ENCODE data around the gene TNS1. TPM values are rescaled to one million over a fixed set of nuclear protein-coding genes. Genes with fewer than 3 reads are reported as not detected.

The TNS1 gene
- total RNA-seq, 1 donor, result 48.9 TPM

- H3K36me3 ChIP-seq (ENCODE audit: insufficient read depth, low read length), result peaks cover 4% of the 10 kb centered on the region
- H3K79me2 ChIP-seq (ENCODE audit: insufficient read depth, low read length), result peaks cover 74% of the 10 kb centered on the region
- peak overlapping the region; percentile 16 for H3K4me2 ChIP-seq (ENCODE audit: insufficient read depth, low read length)
- H3K9me3 ChIP-seq (ENCODE audit: low read depth, low read length), result no peaks in the 10 kb centered on the region
- no peak overlapping the region for H3K27ac ChIP-seq (ENCODE audit: low read depth, low read length)
- H4K20me1 ChIP-seq (ENCODE audit: insufficient read depth, low read length), result peaks cover 48% of the 10 kb centered on the region
- H3K4me3 ChIP-seq (ENCODE audit: insufficient read depth, low read length), result no peak overlapping the region
- peaks cover 90% of the 10 kb centered on the region for H3K4me1 ChIP-seq (ENCODE audit: insufficient read depth, low read length)
- H3K27me3 ChIP-seq (ENCODE audit: insufficient read depth, low read length), result no peaks in the 10 kb centered on the region
- TF ChIP-seq CTCF (IDR thresholded peaks at IDR 0.05; ENCODE audit: extremely low read depth, low read depth, low read length), result no peak
- H2AFZ ChIP-seq (ENCODE audit: low read length), result no peak overlapping the region
- DNase-seq (ENCODE audit: insufficient read length, low spot score, missing footprints), result no peak
These were observed 63.1 kb downstream of the TNS1 start for GRCh38 chr2:217939629-217940245.

- H3K9me3 ChIP-seq (ENCODE audit: low read depth, low read length), result no peaks in the 10 kb centered on the region
- no peak overlapping the region for H2AFZ ChIP-seq (ENCODE audit: low read length)
- peaks cover 4% of the 10 kb centered on the region for H3K36me3 ChIP-seq (ENCODE audit: insufficient read depth, low read length)
- H4K20me1 ChIP-seq (ENCODE audit: insufficient read depth, low read length), result peaks cover 48% of the 10 kb centered on the region
- TF ChIP-seq CTCF (IDR thresholded peaks at IDR 0.05; ENCODE audit: extremely low read depth, low read depth, low read length), result no peak
- DNase-seq (ENCODE audit: insufficient read length, low spot score, missing footprints), result no peak
- no peak overlapping the region for H3K27ac ChIP-seq (ENCODE audit: low read depth, low read length)
- no peak overlapping the region for H3K4me3 ChIP-seq (ENCODE audit: insufficient read depth, low read length)
- H3K4me1 ChIP-seq (ENCODE audit: insufficient read depth, low read length), result peaks cover 93% of the 10 kb centered on the region
- peaks cover 74% of the 10 kb centered on the region for H3K79me2 ChIP-seq (ENCODE audit: insufficient read depth, low read length)
- H3K4me2 ChIP-seq (ENCODE audit: insufficient read depth, low read length), result peak overlapping the region; percentile 16
- H3K27me3 ChIP-seq (ENCODE audit: insufficient read depth, low read length), result no peaks in the 10 kb centered on the region
These were observed 63.6 kb downstream of the TNS1 start for GRCh38 chr2:217939220-217939619.

- H3K27ac ChIP-seq (ENCODE audit: low read depth, low read length), result peak overlapping the region; percentile 45
- peaks cover 93% of the 10 kb centered on the region for H3K4me1 ChIP-seq (ENCODE audit: insufficient read depth, low read length)
These were observed 64.8 kb downstream of the TNS1 start for GRCh38 chr2:217938036-217938435.

More at GRCh38 chr2:217938036-217938435, 64.8 kb downstream of the TNS1 start:
- Histone ChIP-seq H3K4me3 (ENCODE audit: insufficient read depth, low read length) (no peak overlapping the region), H3K27me3 (ENCODE audit: insufficient read depth, low read length) (no peaks in the 10 kb centered on the region), H2AFZ (ENCODE audit: low read length) (no peak overlapping the region), H4K20me1 (ENCODE audit: insufficient read depth, low read length) (peaks cover 39% of the 10 kb centered on the region), H3K79me2 (ENCODE audit: insufficient read depth, low read length) (peaks cover 75% of the 10 kb centered on the region), H3K9me3 (ENCODE audit: low read depth, low read length) (no peaks in the 10 kb centered on the region), H3K4me2 (ENCODE audit: insufficient read depth, low read length) (no peak overlapping the region), H3K36me3 (ENCODE audit: insufficient read depth, low read length) (peaks cover 4% of the 10 kb centered on the region)
- TF ChIP-seq CTCF (IDR thresholded peaks at IDR 0.05; ENCODE audit: extremely low read depth, low read depth, low read length), result no peak
- DNase-seq (ENCODE audit: insufficient read length, low spot score, missing footprints), result peak; percentile 42
